Body of pancreas (tissue), 4 donors: Measurements from ENCODE around the gene SAG. TPM values are rescaled to one million over a fixed set of nuclear protein-coding genes. Genes with fewer than 3 reads are reported as not detected.
"Not testable (repeated sequence)": the region's sequence is repeated elsewhere in the genome, so short reads cannot be mapped to it uniquely, and the experiment has no call there.

Experiments
- ATAC-seq: fragments of 150-250 bp; one replicate; pipeline ENCODE4 v1.9.1; 2016
- DNase-seq, 4 donors: peaks; one replicate each; pipeline ENCODE4 v3.0.0-alpha.2; 2019
- H3K27ac ChIP-seq, 4 donors: fragments of 200-600 bp; sonication (generic); 1 replicate in 3 of 4; 2 replicates in 1 of 4; pipeline versions ENCODE4 v1.5.1 to v1.6.1; 2016 to 2019; ENCODE audit warnings: mild to moderate bottlenecking in 1 of 4, mixed read lengths in 1 of 4, moderate library complexity in 1 of 4
- H3K27me3 ChIP-seq, 2 donors: fragments of 200-600 bp; sonication (generic); one replicate each; pipeline ENCODE4 v1.6.0; 2016; ENCODE audit warnings: mild to moderate bottlenecking in 1 of 2
- H3K36me3 ChIP-seq, 2 donors: fragments of 200-600 bp; sonication (generic); replicated peaks in 1 of 2; 2 replicates each; pipeline ENCODE4 v1.5.1; 2016; ENCODE audit warnings: low read depth in 2 of 2; ENCODE audit not compliant: insufficient read depth in 1 of 2
- H3K4me1 ChIP-seq: fragments of 200-600 bp; sonication (generic); one replicate; pipeline ENCODE4 v1.6.0; 2016
- H3K4me3 ChIP-seq, 2 donors: fragments of 200-600 bp; sonication (generic); 1 replicate in 1 of 2; 2 replicates in 1 of 2; pipeline ENCODE4 v1.5.1; 2016 to 2019
- H3K9me3 ChIP-seq, 3 donors: fragments of 200-600 bp; sonication (generic); 1 replicate in 2 of 3; 2 replicates in 1 of 3; pipeline ENCODE4 v1.5.1; 2016
- POLR2A ChIP-seq, 3 donors: fragments of 450-650 bp; IDR thresholded peaks; one replicate each; pipeline ENCODE4 v1.6.1; 2016; ENCODE audit warnings: antibody characterized with exemption in 3 of 3, mild to moderate bottlenecking in 2 of 3
- WGBS, 2 donors: methylation state at CpG; one replicate each; pipeline ENCODE4 v1.1.5; 2017; 5-methylcytosine and 5-hydroxymethylcytosine counted together
- intact Hi-C: fragments of 100-400 bp; cut with DNase I; formaldehyde crosslinking; loops from one replicate; pipeline ENCODE4 v1.15.1; 2023
- total RNA-seq, 2 donors: library from RNA; depleted of rRNA; stranded (reverse); fragments of >200 nt; gene quantifications; one replicate each; pipeline ENCODE4 v1.1.0, GENCODE V29; 2016
- TF ChIP-seq, protein P1 (sequence below), 7 experiments: fragments of 450-650 bp in 4 of 7; fragments of 200-600 bp in 3 of 7; sonication (generic) in 3 of 7; IDR thresholded peaks; one replicate each; pipeline ENCODE4 v1.5.1; 2016 to 2019; ENCODE audit warnings: antibody characterized with exemption in 7 of 7

Gene SAG
- total RNA-seq, 2 donors from 2014 or later: not detected

DNA sequence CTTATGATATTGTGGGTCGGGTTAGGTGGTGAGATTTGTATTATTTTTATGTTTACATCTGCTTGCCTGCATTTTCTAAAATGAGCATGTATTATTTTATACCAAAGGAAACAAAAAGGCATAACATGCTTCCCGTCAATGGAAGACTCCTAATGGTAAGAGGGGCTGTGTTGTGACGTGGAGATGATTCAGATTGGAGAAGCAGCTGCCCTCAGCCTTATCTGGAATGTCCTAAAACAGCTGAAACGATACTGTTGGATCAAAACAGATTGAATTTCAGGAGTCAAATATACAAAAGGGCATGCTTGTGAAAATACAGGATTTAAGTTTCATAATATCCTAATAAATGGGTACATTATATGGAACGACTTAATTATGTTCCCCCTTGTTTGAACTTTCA lies 65.7 kb downstream of the SAG start:
- TF ChIP-seq POLR2A (IDR thresholded peaks at IDR 0.05): no peak
- TF ChIP-seq, protein P1, sequence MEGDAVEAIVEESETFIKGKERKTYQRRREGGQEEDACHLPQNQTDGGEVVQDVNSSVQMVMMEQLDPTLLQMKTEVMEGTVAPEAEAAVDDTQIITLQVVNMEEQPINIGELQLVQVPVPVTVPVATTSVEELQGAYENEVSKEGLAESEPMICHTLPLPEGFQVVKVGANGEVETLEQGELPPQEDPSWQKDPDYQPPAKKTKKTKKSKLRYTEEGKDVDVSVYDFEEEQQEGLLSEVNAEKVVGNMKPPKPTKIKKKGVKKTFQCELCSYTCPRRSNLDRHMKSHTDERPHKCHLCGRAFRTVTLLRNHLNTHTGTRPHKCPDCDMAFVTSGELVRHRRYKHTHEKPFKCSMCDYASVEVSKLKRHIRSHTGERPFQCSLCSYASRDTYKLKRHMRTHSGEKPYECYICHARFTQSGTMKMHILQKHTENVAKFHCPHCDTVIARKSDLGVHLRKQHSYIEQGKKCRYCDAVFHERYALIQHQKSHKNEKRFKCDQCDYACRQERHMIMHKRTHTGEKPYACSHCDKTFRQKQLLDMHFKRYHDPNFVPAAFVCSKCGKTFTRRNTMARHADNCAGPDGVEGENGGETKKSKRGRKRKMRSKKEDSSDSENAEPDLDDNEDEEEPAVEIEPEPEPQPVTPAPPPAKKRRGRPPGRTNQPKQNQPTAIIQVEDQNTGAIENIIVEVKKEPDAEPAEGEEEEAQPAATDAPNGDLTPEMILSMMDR (IDR thresholded peaks at IDR 0.05): no peak
- WGBS, 2 donors: 79 to 80% methylated on average over 5 of the region's 5 CpGs
- no peak for ATAC-seq
- H3K9me3 ChIP-seq: no peaks in the 10 kb centered on the region
- H3K36me3 ChIP-seq: no peaks in the 10 kb centered on the region
- no peak overlapping the region for H3K27ac ChIP-seq
- intact Hi-C loops: no loop called here
- H3K4me3 ChIP-seq: no peak overlapping the region
- DNase-seq: no peak
- H3K4me1 ChIP-seq: no peaks in the 10 kb centered on the region
- H3K27me3 ChIP-seq: no peaks in the 10 kb centered on the region

DNA sequence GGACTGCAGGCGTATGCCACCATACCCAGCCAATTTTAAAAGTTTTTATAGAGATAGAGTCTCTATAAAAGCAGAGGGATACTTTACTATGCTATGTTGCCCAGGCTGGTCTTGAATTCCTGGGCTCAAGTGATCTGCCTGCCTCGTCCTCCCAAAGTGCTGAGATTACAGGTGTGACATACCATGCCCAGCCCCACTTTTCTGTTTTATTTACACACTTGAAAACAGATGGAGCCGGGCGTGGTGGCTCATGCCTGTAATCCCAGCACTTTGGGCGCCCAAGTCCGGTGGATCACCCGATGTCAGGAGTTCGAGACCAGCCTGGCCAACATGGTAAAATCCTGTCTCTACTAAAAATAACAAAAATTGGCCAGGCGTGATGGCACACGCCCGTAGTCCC lies 67.2 kb downstream of the SAG start:
- WGBS, 2 donors: 95% methylated on average over 11 of the region's 11 CpGs
- not testable (repeated sequence) for H3K27ac ChIP-seq, ATAC-seq

DNA sequence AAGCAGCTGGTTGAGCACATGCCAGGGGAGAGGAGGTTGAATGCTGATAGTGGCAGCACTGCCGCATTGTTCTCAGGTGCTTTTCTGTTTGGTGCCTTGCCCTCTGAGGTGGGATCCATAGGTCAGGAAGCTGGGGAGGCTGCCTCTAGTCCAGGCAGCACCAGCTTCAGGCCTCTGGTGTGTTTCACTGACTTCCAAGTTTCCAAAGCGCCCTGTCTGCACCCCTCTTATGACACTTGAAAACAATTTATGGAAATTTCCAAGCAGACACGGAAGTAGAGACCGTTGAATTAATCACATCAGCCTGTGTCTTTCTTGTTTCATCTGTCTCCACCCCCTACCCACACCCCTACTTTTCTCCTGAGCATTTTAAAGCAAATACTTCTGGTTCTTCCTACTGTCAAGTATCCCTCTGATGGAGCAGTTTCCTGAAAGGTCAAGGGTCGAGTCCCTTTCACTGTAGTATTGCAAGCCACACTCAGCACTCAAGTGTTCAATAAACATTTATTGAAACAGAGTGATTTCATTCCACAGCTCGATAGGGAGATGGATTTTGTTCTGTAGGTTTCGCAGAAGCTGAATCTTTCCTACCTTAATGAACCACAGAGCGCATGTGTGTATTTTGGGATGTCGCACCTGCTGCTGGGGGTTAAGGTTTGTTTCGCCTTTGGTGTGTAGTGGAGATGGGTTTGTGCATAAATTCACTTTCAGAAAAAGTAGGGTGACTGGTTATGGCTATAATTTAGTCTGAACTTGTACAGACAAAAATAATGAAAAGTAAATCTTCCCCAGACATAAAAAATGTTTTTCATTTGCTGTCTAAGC lies 68.1 kb downstream of the SAG start:
- Histone ChIP-seq H3K4me3 (no peak overlapping the region), H3K36me3 (no peaks in the 10 kb centered on the region), H3K9me3 (no peaks in the 10 kb centered on the region), H3K27ac (no peak overlapping the region), H3K4me1 (no peaks in the 10 kb centered on the region), H3K27me3 (no peaks in the 10 kb centered on the region)
- no peak for DNase-seq
- WGBS, 2 donors: 74 to 85% methylated on average over 10 of the region's 10 CpGs
- no peak for TF ChIP-seq POLR2A (IDR thresholded peaks at IDR 0.05)
- TF ChIP-seq, protein P1 (IDR thresholded peaks at IDR 0.05): no peak
- intact Hi-C loops: no loop called here
- no peak for ATAC-seq

More for the DNA sequence above, 67.2 kb downstream of the SAG start:
- H3K9me3 ChIP-seq, H3K27me3 ChIP-seq, H3K4me3 ChIP-seq, intact Hi-C loops, DNase-seq, H3K4me1 ChIP-seq, H3K36me3 ChIP-seq: not testable (repeated sequence)

DNA sequence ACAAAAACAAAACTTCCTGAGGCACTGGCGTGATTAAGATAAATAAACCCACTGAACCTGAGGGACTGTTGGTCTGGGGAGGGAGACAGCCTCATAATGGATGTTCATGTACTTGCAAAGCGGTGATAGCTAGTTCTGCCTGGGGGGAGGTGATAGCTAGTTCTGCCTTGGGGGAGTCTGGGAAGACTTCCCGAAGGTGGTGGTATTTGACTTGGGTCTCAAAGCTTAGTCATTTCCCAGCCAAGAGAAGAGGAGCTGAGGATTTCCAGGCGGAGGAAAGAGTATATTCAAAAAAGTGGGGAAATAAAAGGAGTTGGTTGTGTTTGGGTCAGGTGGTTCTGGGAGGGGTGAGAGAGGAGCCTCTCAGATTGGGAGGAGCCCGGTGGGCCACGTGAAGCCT lies 71.4 kb downstream of the SAG start:
- Histone ChIP-seq H3K9me3 (no peaks in the 10 kb centered on the region), H3K27ac (no peak overlapping the region), H3K4me1 (peaks cover 6% of the 10 kb centered on the region), H3K36me3 (no peaks in the 10 kb centered on the region), H3K4me3 (no peak overlapping the region), H3K27me3 (no peaks in the 10 kb centered on the region)
- intact Hi-C loops: no loop called here
- TF ChIP-seq, protein P1 (IDR thresholded peaks at IDR 0.05): no peak
- no peak for TF ChIP-seq POLR2A (IDR thresholded peaks at IDR 0.05)
- ATAC-seq (no peak), DNase-seq (no peak)
- 90 to 94% methylated on average over 6 of the region's 6 CpGs for WGBS, 2 donors

DNA sequence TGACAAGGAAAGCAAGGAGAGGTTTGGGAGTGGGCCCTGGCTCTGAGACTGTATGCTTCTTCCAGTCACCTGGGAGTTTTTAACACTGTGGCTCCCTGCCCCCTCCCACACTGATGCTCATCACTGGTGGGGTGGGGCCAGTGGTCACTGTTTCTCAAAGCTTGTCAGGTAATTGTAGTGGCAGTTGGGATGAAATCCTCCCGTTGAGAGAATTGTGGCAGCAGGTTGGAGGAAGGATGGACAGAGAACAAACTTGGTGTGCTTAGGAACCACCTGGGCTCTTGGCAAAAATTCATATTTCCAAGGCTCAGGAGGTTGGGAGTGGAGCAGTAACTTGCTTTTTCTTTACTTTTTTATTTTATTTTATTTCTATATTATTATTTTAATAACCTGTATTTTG lies 71.8 kb downstream of the SAG start:
- intact Hi-C loops: no loop called here
- TF ChIP-seq, protein P1 (IDR thresholded peaks at IDR 0.05): no peak
- no peak for TF ChIP-seq POLR2A (IDR thresholded peaks at IDR 0.05)
- Histone ChIP-seq H3K27ac (no peak overlapping the region), H3K4me3 (no peak overlapping the region), H3K4me1 (peaks cover 6% of the 10 kb centered on the region), H3K36me3 (no peaks in the 10 kb centered on the region), H3K9me3 (no peaks in the 10 kb centered on the region), H3K27me3 (no peaks in the 10 kb centered on the region)
- WGBS, 2 donors: 23 to 50% methylated on average over 1 of the region's 1 CpG
- ATAC-seq (no peak), DNase-seq (no peak)
